HepG2 (cell line): ENCODE results near the gene WNK2. TPM values are rescaled to one million over a fixed set of nuclear protein-coding genes. Genes with fewer than 3 reads are reported as not detected.

Experiments
- ATAC-seq: fragments of 200-7000 bp; cut with Tn5 transposase; 3 replicates; pipeline ENCODE4 v1.9.1; 2020; ENCODE audit warnings: mild to moderate bottlenecking, moderate library complexity
- BruUV-seq: library from RNA; stranded (reverse); fragments of 400-500 nt; replicated peaks from 2 replicates; lab custom pipeline; 2021; lab: Mats Ljungman, UMichigan
- CTCF ChIA-PET: fragments of 300-600 bp; formaldehyde crosslinking; extraction: SDS; loops from one replicate; lab custom pipeline; 2021; ENCODE audit warnings: low total read pairs, inconsistent platforms, low intra/inter-chr PET ratio; lab: Yijun Ruan, JAX
- POLR2A ChIA-PET: fragments of 350-600 bp; sonication (Branson Sonifier 250); formaldehyde crosslinking; loops from one replicate; lab custom pipeline; 2020; ENCODE audit warnings: antibody characterized with exemption, inconsistent platforms; lab: Yijun Ruan, JAX
- DNase-seq: peaks from one replicate; pipeline ENCODE4 v3.0.0-alpha.2; 2015; ENCODE audit warnings: low spot score
- FAIRE-seq: peaks from 3 replicates; lab custom pipeline; 2011; peaks lifted over from hg19 to GRCh38; lab: Jason Lieb, UNC
- H2AFZ ChIP-seq: one replicate; pipeline ENCODE4 v1.6.1; 2011; ENCODE audit warnings: low read length, inconsistent platforms
- H3K27ac ChIP-seq: fragments of 300-600 bp; 3 replicates; pipeline ENCODE4 v1.8.0; 2011; ENCODE audit warnings: mixed run types, mild to moderate bottlenecking, mixed read lengths, low read length, inconsistent platforms; ENCODE audit not compliant: insufficient read depth; ENCODE audit errors: extremely low read length
- H3K27me3 ChIP-seq, 2 experiments: fragments of 200-600 bp in 1 of 2; 2 replicates in 1 of 2; 3 replicates in 1 of 2; pipeline versions ENCODE4 v1.6.0 to v1.8.0; 2011; ENCODE audit warnings: low read length in 2 of 2, mild to moderate bottlenecking in 2 of 2, moderate library complexity in 2 of 2, inconsistent platforms in 1 of 2; ENCODE audit not compliant: insufficient read depth in 2 of 2, control insufficient read depth in 1 of 2
- H3K36me3 ChIP-seq, 2 experiments: fragments of 200-600 bp in 1 of 2; replicated peaks in 1 of 2; 2 replicates in 1 of 2; 3 replicates in 1 of 2; pipeline versions ENCODE4 v1.5.1 to v1.8.0; 2011; ENCODE audit warnings: low read length in 2 of 2, inconsistent platforms in 1 of 2; ENCODE audit not compliant: insufficient read depth in 2 of 2, control insufficient read depth in 1 of 2
- H3K4me1 ChIP-seq: 2 replicates; pipeline ENCODE4 v1.5.1; 2012; ENCODE audit warnings: low read length, inconsistent platforms; ENCODE audit not compliant: insufficient read depth
- H3K4me2 ChIP-seq: 2 replicates; pipeline ENCODE4 v1.6.0; 2011; ENCODE audit warnings: low read depth, low read length, inconsistent platforms
- H3K4me3 ChIP-seq, 3 experiments: fragments of 200-600 bp in 1 of 3; sonication (generic), shearing (Covaris generic) in 1 of 3; replicated peaks in 1 of 3; 2 replicates each; pipeline ENCODE4 v1.5.1; 2011 to 2016; ENCODE audit warnings: low read length in 3 of 3, inconsistent platforms in 2 of 3, low read depth in 2 of 3, mild to moderate bottlenecking in 2 of 3, control low read depth in 1 of 3, mixed read lengths in 1 of 3; ENCODE audit not compliant: insufficient read depth in 1 of 3
- H3K79me2 ChIP-seq: one replicate; pipeline ENCODE4 v1.6.1; 2011; ENCODE audit warnings: low read length, inconsistent platforms; ENCODE audit not compliant: insufficient read depth
- H3K9ac ChIP-seq: 2 replicates; pipeline ENCODE4 v1.6.0; 2011; ENCODE audit warnings: mild to moderate bottlenecking, low read depth, low read length, inconsistent platforms; ENCODE audit not compliant: insufficient read depth
- H3K9me3 ChIP-seq: 2 replicates; pipeline ENCODE4 v1.5.1; 2012; ENCODE audit warnings: mild to moderate bottlenecking, low read length
- H4K20me1 ChIP-seq: 2 replicates; pipeline ENCODE4 v1.6.0; 2011; ENCODE audit warnings: inconsistent platforms, mild to moderate bottlenecking, low read length, moderate library complexity; ENCODE audit not compliant: insufficient read depth
- BHLHE40 ChIP-seq: IDR thresholded peaks from 2 replicates; pipeline ENCODE4 v1.6.1; 2011; ENCODE audit warnings: low read length, improper control_type of control experiment
- DMAP1 ChIP-seq: IDR thresholded peaks from 2 replicates; pipeline ENCODE4 v1.6.1; 2016
- KDM1A ChIP-seq: IDR thresholded peaks from 2 replicates; pipeline ENCODE4 v1.6.1; 2016; ENCODE audit warnings: missing compliant biosample characterization
- ZMYM3 ChIP-seq: sonication (generic); formaldehyde crosslinking; IDR thresholded peaks from 2 replicates; pipeline ENCODE4 v1.5.1; 2020; ENCODE audit warnings: mild to moderate bottlenecking, missing genetic modification reagents
- ZNF20 ChIP-seq: sonication (generic); formaldehyde crosslinking; IDR thresholded peaks from 2 replicates; pipeline ENCODE4 v1.4.0; 2020; ENCODE audit warnings: mild to moderate bottlenecking, moderate library complexity, missing genetic modification reagents
- ZNF629 ChIP-seq: sonication (generic); formaldehyde crosslinking; conservative IDR thresholded peaks from 2 replicates; pipeline ENCODE4 v1.5.0; 2020; ENCODE audit warnings: missing genetic modification reagents
- WGBS: methylation state at CpG from one replicate; pipeline ENCODE4 v1.1.6; 2017; ENCODE audit warnings: low lambda C conversion rate; 5-methylcytosine and 5-hydroxymethylcytosine counted together
- in situ Hi-C: cut with HindIII; loops from 2 replicates; pipeline ENCODE4 v1.10.0; 2017; ENCODE audit warnings: low pct_unique_long_range_greater_than_20kb; ENCODE audit not compliant: extremely low pct_ligation_motif_present
- intact Hi-C: fragments of 100-400 bp; cut with micrococcal nuclease; formaldehyde crosslinking; loops from one replicate; pipeline ENCODE4 v1.10.0; 2022; ENCODE audit not compliant: unreplicated experiment
- polyA plus RNA-seq, 8 experiments: library from polyadenylated mRNA; depleted of rRNA in 3 of 8; stranded (reverse) in 7 of 8; unstranded in 1 of 8; fragments of >200 nt; fragmentation: Illumina TruSeq in 4 of 8; extraction: Trizol in 4 of 8; gene quantifications; 2 replicates each; pipeline versions ENCODE4 v1.2.1 to v1.2.3, GENCODE V29; 2011 to 2016; ENCODE audit warnings: low read depth in 4 of 8, missing spikeins in 1 of 8, mixed read lengths in 1 of 8; ENCODE audit not compliant: insufficient read depth in 1 of 8
- total RNA-seq, 5 experiments: library from RNA; depleted of rRNA; stranded (reverse); fragments of >200 nt; fragmentation: Illumina TruSeq; extraction: Trizol; gene quantifications; 2 replicates each; pipeline ENCODE4 v1.2.3, GENCODE V29; 2016; ENCODE audit warnings: low read depth in 1 of 5
- TF ChIP-seq, protein P1 (sequence below), 2 experiments: fragments of 450-650 bp in 1 of 2; sonication (generic) in 1 of 2; formaldehyde crosslinking; IDR thresholded peaks; 2 replicates each; pipeline versions ENCODE4 v1.5.0 to v1.8.0; 2020 to 2022; ENCODE audit warnings: mild to moderate bottlenecking in 1 of 2, missing genetic modification reagents in 1 of 2
- TF ChIP-seq, protein P2 (sequence below): sonication (generic); formaldehyde crosslinking; IDR thresholded peaks from 2 replicates; pipeline ENCODE4 v1.4.0; 2020; ENCODE audit warnings: mild to moderate bottlenecking, missing genetic modification reagents
- TF ChIP-seq, protein P3 (sequence below): sonication (generic); formaldehyde crosslinking; IDR thresholded peaks from 2 replicates; pipeline ENCODE4 v1.5.0; 2020; ENCODE audit warnings: mild to moderate bottlenecking, missing genetic modification reagents

WNK2 gene
- total and polyA plus RNA-seq, 2 of the 13 experiments (the other 11 are each of a cell fraction or from before 2014, with no cell fraction given) = 10.5 to 12.0 TPM

DNA sequence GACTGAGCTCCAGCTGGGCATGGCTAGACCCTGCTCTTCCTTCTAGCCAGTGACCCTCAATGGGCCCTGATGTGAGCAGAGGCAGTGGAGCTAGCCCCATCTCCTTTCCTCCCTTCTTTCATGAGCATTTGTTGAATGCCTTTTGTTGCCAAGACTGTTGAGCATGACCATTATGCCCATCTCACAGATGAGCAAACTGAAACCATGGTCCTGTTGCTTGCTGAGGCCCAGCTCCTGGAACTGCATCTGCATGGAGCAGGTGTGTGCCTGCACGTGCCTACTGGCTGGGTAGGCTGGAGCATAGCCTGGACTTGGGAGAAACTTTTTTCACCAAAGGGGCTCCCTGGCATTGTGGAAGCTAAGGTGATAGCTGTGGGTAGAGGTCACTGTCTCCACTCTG lies 3.0 kb upstream of the WNK2 start:
- Histone ChIP-seq H3K4me3 (no peak overlapping the region), H3K27ac (no peak overlapping the region), H4K20me1 (no peaks in the 10 kb centered on the region), H3K27me3 (peaks cover 3 to 30% of the 10 kb centered on the region in 2 experiments; a peak in 4 of 5 replicates), H3K4me1 (peaks cover 69% of the 10 kb centered on the region), H3K9me3 (no peaks in the 10 kb centered on the region), H3K36me3 (no peaks in the 10 kb centered on the region), H3K9ac (no peak overlapping the region), H3K4me2 (peak overlapping the region; percentile 80; the same call in 1 of the 2 replicates), H3K79me2 (peaks cover 8% of the 10 kb centered on the region), H2AFZ (no peak overlapping the region)
- FAIRE-seq (no peak), ATAC-seq (no peak), DNase-seq (no peak)
- ChIA-PET POLR2A (no interaction called here), CTCF (no interaction called here)
- intact Hi-C loops (no loop called here), in situ Hi-C loops (no loop called here)
- no CpG with 5 or more reads among the region's 1 CpG for WGBS
- no TSS peak for BruUV-seq
- TF ChIP-seq KDM1A (CRISPR knock-in tag) (peak; percentile 76; the same call in 1 of the 2 replicates), ZMYM3 (CRISPR knock-in tag) (peak; percentile 84), ZNF629 (CRISPR knock-in tag) (peak; percentile 91), DMAP1 (no peak), BHLHE40 (peak; percentile 50), ZNF20 (CRISPR knock-in tag) (no peak)
- TF ChIP-seq, protein P1, sequence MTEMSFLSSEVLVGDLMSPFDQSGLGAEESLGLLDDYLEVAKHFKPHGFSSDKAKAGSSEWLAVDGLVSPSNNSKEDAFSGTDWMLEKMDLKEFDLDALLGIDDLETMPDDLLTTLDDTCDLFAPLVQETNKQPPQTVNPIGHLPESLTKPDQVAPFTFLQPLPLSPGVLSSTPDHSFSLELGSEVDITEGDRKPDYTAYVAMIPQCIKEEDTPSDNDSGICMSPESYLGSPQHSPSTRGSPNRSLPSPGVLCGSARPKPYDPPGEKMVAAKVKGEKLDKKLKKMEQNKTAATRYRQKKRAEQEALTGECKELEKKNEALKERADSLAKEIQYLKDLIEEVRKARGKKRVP (CRISPR knock-in tag; IDR thresholded peaks at IDR 0.05) = no peak
- TF ChIP-seq, protein P2, sequence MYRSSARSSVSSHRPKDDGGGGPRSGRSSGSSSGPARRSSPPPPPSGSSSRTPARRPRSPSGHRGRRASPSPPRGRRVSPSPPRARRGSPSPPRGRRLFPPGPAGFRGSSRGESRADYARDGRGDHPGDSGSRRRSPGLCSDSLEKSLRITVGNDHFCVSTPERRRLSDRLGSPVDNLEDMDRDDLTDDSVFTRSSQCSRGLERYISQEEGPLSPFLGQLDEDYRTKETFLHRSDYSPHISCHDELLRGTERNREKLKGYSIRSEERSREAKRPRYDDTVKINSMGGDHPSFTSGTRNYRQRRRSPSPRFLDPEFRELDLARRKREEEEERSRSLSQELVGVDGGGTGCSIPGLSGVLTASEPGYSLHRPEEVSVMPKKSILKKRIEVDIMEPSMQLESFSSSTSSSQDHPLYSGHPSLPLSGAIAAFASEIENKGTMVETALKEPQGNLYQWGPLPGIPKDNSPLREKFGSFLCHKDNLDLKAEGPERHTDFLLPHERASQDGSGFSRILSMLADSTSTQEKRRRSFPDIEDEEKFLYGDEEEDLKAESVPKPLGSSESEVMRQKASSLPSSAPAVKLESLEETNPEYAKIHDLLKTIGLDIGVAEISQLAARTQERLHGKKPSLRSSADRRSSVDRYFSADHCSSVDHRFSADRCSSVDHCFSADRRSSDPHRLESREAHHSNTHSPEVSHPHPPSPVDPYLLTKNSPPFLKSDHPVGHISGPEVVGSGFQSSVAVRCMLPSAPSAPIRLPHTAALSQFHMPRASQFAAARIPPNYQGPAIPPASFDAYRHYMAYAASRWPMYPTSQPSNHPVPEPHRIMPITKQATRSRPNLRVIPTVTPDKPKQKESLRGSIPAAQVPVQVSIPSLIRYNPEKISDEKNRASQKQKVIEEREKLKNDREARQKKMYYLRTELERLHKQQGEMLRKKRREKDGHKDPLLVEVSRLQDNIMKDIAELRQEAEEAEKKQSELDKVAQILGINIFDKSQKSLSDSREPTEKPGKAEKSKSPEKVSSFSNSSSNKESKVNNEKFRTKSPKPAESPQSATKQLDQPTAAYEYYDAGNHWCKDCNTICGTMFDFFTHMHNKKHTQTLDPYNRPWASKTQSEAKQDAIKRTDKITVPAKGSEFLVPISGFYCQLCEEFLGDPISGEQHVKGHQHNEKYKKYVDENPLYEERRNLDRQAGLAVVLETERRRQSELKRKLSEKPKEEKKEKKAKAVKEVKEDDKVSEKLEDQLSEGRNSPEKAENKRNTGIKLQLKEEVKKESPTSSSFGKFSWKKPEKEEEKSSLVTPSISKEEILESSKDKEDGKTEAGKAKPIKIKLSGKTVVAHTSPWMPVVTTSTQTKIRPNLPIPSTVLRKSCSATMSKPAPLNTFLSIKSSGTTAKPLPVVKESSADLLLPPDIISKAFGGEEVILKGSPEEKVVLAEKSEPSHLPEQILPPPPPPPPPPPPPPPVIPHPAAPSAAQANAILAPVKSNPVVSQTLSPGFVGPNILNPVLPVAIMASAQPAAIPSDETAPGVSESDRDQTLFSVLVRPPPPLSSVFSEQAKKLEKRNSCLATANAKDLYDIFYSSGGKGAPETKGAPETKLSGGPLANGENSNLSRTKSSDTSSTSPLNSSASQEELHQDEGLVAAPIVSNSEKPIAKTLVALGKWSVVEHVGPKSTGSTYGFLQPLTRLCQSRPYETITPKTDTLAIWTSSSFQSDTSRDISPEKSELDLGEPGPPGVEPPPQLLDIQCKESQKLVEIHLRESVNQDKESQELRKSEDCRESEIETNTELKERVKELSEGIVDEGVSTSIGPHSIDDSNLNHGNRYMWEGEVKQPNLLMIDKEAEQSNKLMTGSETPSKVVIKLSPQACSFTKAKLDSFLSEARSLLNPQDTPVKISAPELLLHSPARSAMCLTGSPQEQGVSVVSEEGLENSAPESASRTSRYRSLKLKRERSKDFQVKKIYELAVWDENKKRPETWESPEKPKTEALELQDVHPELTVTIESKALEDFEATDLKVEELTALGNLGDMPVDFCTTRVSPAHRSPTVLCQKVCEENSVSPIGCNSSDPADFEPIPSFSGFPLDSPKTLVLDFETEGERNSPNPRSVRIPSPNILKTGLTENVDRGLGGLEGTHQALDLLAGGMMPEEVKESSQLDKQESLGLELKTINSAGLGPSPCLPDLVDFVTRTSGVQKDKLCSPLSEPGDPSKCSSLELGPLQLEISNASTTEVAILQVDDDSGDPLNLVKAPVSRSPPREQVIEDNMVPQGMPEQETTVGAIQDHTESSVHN (CRISPR knock-in tag) = no peak
- TF ChIP-seq, protein P3, sequence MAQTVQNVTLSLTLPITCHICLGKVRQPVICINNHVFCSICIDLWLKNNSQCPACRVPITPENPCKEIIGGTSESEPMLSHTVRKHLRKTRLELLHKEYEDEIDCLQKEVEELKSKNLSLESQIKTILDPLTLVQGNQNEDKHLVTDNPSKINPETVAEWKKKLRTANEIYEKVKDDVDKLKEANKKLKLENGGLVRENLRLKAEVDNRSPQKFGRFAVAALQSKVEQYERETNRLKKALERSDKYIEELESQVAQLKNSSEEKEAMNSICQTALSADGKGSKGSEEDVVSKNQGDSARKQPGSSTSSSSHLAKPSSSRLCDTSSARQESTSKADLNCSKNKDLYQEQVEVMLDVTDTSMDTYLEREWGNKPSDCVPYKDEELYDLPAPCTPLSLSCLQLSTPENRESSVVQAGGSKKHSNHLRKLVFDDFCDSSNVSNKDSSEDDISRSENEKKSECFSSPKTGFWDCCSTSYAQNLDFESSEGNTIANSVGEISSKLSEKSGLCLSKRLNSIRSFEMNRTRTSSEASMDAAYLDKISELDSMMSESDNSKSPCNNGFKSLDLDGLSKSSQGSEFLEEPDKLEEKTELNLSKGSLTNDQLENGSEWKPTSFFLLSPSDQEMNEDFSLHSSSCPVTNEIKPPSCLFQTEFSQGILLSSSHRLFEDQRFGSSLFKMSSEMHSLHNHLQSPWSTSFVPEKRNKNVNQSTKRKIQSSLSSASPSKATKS = no peak
